Prostate gland (tissue), 2 donors: ENCODE measurements around the gene LYRM4. TPM values are rescaled to one million over a fixed set of nuclear protein-coding genes. Genes with fewer than 3 reads are reported as not detected.
A peak's percentile ranks its signal among the peaks of the same experiment; 100 is the strongest.

ENCODE experiments used
- DNase-seq: peaks from one replicate; pipeline ENCODE4 v3.0.0-alpha.2; 2019; ENCODE audit warnings: low spot score
- H3K27ac ChIP-seq, 2 donors: fragments of 200-600 bp; sonication (generic); 2 replicates each; pipeline ENCODE4 v1.5.1; 2017 to 2019
- H3K27me3 ChIP-seq: fragments of 200-600 bp; sonication (generic); replicated peaks from 2 replicates; pipeline ENCODE4 v1.5.1; 2019; ENCODE audit not compliant: insufficient read depth
- H3K36me3 ChIP-seq, 2 donors: fragments of 200-600 bp; sonication (generic); 1 replicate in 1 of 2; 2 replicates in 1 of 2; pipeline versions ENCODE4 v1.5.1 to v1.8.1; 2017 to 2019
- H3K4me1 ChIP-seq: fragments of 200-600 bp; sonication (generic); replicated peaks from 2 replicates; pipeline ENCODE4 v1.5.1; 2019
- H3K4me3 ChIP-seq, 2 donors: fragments of 200-600 bp; sonication (generic); 2 replicates each; pipeline ENCODE4 v1.5.1; 2017 to 2019
- H3K9me3 ChIP-seq: fragments of 200-600 bp; sonication (generic); 2 replicates; pipeline ENCODE4 v1.5.1; 2017
- POLR2A ChIP-seq: fragments of 450-650 bp; IDR thresholded peaks from one replicate; pipeline ENCODE4 v1.6.1; 2016; ENCODE audit warnings: antibody characterized with exemption, mild to moderate bottlenecking
- POLR2AphosphoS5 ChIP-seq: sonication (generic); formaldehyde crosslinking; IDR thresholded peaks from one replicate; pipeline ENCODE4 v1.6.1; 2017; ENCODE audit warnings: antibody characterized with exemption
- WGBS: methylation state at CpG from one replicate; pipeline ENCODE4 v1.1.5; 2018; 5-methylcytosine and 5-hydroxymethylcytosine counted together
- intact Hi-C: fragments of 100-400 bp; cut with DNase I; formaldehyde crosslinking; loops from one replicate; pipeline ENCODE4 v1.14.2; 2022
- total RNA-seq, 2 donors: library from RNA; depleted of rRNA; stranded (reverse); fragments of >200 nt; gene quantifications; one replicate each; pipeline ENCODE4 v1.1.0, GENCODE V29; 2016
- TF ChIP-seq, protein P1 (sequence below), 4 experiments: fragments of 200-600 bp in 2 of 4; fragments of 450-650 bp in 2 of 4; sonication (generic) in 2 of 4; IDR thresholded peaks; 1 replicate in 3 of 4; 2 replicates in 1 of 4; pipeline ENCODE4 v1.5.1; 2016 to 2019; ENCODE audit warnings: antibody characterized with exemption in 4 of 4, mild to moderate bottlenecking in 2 of 4, moderate library complexity in 2 of 4

The LYRM4 gene
- total RNA-seq, 2 donors from 2014 or later: 21.4 to 23.7 TPM

DNA sequence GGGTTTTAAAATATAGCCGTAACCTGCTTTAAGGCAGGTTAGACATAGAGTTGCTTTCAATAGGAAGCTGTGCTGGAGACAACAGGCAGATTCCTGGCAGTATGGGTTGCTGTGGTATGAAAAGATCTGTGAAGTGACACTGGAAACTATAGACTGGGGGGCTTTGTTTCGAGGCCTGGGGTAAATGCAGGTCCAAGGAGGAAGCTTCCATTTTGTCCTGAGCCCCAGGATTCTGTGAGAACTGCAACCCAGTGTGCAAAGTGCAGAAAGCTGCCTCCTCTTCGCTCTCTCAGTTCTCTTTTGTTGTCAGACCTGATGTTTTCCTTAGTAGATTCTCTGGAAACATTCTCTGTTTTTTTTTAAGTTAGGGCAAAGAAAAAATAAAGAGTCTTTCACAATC, 86.9 kb downstream of the LYRM4 start:
- H3K27ac ChIP-seq: no peak overlapping the region
- no peak for TF ChIP-seq POLR2A
- TF ChIP-seq, protein P1, sequence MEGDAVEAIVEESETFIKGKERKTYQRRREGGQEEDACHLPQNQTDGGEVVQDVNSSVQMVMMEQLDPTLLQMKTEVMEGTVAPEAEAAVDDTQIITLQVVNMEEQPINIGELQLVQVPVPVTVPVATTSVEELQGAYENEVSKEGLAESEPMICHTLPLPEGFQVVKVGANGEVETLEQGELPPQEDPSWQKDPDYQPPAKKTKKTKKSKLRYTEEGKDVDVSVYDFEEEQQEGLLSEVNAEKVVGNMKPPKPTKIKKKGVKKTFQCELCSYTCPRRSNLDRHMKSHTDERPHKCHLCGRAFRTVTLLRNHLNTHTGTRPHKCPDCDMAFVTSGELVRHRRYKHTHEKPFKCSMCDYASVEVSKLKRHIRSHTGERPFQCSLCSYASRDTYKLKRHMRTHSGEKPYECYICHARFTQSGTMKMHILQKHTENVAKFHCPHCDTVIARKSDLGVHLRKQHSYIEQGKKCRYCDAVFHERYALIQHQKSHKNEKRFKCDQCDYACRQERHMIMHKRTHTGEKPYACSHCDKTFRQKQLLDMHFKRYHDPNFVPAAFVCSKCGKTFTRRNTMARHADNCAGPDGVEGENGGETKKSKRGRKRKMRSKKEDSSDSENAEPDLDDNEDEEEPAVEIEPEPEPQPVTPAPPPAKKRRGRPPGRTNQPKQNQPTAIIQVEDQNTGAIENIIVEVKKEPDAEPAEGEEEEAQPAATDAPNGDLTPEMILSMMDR (IDR thresholded peaks at IDR 0.05): no peak
- no peak for TF ChIP-seq POLR2AphosphoS5
- intact Hi-C loops: no loop called here

DNA sequence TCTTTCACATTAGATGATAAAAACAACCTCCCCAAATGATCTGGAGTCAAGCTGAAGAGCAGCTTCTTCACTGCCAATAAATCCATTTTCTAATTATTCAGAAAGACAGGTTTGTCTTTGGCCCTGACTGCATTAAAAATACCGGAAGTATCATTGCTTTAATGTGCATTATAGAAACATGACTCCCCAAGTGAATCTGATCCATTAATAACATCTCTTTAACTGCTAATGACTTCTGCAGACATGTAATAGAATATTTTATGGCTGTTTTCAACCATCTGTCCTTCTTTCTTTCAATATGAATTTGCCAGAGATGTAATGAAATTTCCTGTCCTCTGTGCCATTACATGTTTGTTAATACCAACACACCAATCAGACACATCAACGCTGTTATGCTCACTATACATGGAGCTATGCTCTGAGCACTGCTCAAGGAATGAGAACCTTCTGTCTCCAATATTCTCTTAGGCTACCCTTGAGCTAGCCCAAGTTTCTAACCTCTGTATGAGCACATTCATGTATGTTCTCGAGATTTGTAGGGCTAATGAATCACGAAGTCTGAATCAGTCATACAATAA, 87.8 kb downstream of the LYRM4 start:
- Histone ChIP-seq H3K27me3 (no peaks in the 10 kb centered on the region), H3K4me3 (no peak overlapping the region), H3K36me3 (no peaks in the 10 kb centered on the region), H3K9me3 (no peaks in the 10 kb centered on the region), H3K4me1 (no peaks in the 10 kb centered on the region), H3K27ac (no peak overlapping the region)
- no peak for DNase-seq
- intact Hi-C loops: no loop called here
- 79% methylated on average over 4 of the region's 4 CpGs for WGBS
- TF ChIP-seq POLR2AphosphoS5 (no peak), POLR2A (no peak)
- TF ChIP-seq, protein P1 (IDR thresholded peaks at IDR 0.05): no peak

More for the DNA sequence above, 86.9 kb downstream of the LYRM4 start:
- H3K4me3 ChIP-seq: no peak overlapping the region
- no peak for DNase-seq
- no peaks in the 10 kb centered on the region for H3K4me1 ChIP-seq
- H3K9me3 ChIP-seq: no peaks in the 10 kb centered on the region
- H3K36me3 ChIP-seq: no peaks in the 10 kb centered on the region
- 94% methylated on average over 3 of the region's 3 CpGs for WGBS
- H3K27me3 ChIP-seq: no peaks in the 10 kb centered on the region

DNA sequence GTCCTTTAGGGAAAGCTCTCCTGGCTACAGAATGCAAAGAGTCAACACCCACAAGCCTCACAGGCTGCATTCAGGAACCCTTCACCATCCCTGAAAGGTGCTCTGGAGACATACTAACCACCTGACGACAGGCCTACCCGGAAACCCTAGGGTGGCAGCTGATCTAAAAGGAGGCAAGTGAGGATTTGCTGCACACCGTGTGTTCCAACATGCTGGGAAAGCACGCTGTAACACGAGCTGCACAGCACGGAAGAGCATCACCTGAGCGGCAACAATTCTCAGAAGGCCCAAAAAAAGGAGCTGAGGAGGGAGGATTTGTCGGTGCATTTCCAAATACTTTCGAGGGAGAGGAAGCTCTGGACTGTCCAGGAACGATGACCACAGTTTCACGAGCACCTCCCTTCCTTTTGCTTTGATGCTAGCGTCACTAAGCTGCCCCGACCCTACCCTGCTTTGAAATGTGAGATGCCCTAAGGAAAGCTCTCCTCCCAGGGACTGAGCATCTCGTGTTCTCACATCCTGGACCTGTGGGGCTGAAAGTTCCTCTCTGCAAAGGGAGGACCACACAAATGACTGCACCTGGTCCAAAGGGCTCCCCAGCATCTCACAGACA, 88.6 kb downstream of the LYRM4 start:
- Histone ChIP-seq H3K4me1 (no peaks in the 10 kb centered on the region), H3K9me3 (no peaks in the 10 kb centered on the region), H3K36me3 (no peaks in the 10 kb centered on the region), H3K27me3 (no peaks in the 10 kb centered on the region), H3K4me3 (no peak overlapping the region), H3K27ac (no peak overlapping the region)
- TF ChIP-seq POLR2AphosphoS5 (no peak), POLR2A (no peak)
- TF ChIP-seq, protein P1 (IDR thresholded peaks at IDR 0.05): no peak
- intact Hi-C loops: no loop called here
- DNase-seq: no peak
- WGBS: 31% methylated on average over 14 of the region's 14 CpGs

DNA sequence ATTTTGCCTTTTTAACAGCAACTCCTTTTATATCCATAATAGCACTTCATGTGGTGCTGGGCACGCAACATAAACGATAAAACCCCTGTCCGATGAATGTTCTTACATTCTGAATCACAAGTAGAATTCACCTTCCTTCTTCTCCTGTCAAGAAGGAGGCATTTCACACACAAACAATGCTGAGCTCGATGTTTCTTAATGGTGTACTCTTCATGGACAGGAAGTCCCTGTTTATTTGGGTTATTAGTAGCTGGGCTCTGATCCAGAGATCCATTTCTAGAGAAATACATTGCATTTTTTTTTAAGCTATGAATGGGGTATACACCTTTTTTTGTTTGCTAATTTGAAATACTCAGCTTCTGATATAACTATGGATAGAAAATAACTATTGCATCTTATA, 93.2 kb downstream of the LYRM4 start:
- no peak for DNase-seq

More for the DNA sequence above, 93.2 kb downstream of the LYRM4 start:
- H3K4me1 ChIP-seq: no peaks in the 10 kb centered on the region
- H3K27ac ChIP-seq: no peak overlapping the region
- H3K4me3 ChIP-seq: no peak overlapping the region
- intact Hi-C loops: no loop called here
- 55% methylated on average over 4 of the region's 4 CpGs for WGBS
- TF ChIP-seq POLR2A: no peak
- TF ChIP-seq POLR2AphosphoS5: peak; percentile 29
- TF ChIP-seq, protein P1 (IDR thresholded peaks at IDR 0.05): no peak
- H3K36me3 ChIP-seq: no peaks in the 10 kb centered on the region
- no peaks in the 10 kb centered on the region for H3K9me3 ChIP-seq
- no peaks in the 10 kb centered on the region for H3K27me3 ChIP-seq
